ENCODE measurements around the gene BCKDK. TPM values are rescaled to one million over a fixed set of nuclear protein-coding genes. Genes with fewer than 3 reads are reported as not detected.

Gene BCKDK
- total and polyA plus RNA-seq, 2 of the 13 experiments (the other 11 are each of a cell fraction or from before 2014, with no cell fraction given): 24.9 to 42.6 TPM

DNA sequence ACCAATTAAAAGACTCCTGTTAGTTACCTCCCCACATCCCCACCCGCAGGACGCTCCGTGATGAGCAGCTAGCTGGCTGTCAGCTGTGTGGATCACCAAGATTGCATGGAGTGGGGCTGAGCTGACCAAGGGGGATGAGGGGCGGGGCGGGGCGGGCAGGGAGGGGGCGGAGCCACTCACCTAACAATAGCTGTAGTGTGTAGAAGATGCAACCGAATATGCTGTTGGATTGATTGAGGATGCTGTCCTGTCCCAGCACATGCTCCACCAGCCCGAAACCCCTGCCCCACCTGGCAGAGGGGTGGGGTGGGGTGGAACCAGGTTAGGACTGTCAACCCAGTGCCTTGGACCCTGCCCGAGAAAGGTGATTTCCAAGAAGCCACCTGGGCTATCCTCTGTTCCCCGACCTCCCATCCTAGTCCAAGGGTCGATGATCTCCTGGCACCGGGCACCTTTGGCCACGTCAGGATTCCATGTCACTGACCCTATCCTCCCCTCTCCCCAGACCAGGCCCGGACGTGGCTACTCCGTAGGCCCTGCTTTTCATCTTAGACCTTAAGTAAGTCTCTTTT lies 15.0 kb upstream of the BCKDK start (continued):
- TF ChIP-seq, protein P1, sequence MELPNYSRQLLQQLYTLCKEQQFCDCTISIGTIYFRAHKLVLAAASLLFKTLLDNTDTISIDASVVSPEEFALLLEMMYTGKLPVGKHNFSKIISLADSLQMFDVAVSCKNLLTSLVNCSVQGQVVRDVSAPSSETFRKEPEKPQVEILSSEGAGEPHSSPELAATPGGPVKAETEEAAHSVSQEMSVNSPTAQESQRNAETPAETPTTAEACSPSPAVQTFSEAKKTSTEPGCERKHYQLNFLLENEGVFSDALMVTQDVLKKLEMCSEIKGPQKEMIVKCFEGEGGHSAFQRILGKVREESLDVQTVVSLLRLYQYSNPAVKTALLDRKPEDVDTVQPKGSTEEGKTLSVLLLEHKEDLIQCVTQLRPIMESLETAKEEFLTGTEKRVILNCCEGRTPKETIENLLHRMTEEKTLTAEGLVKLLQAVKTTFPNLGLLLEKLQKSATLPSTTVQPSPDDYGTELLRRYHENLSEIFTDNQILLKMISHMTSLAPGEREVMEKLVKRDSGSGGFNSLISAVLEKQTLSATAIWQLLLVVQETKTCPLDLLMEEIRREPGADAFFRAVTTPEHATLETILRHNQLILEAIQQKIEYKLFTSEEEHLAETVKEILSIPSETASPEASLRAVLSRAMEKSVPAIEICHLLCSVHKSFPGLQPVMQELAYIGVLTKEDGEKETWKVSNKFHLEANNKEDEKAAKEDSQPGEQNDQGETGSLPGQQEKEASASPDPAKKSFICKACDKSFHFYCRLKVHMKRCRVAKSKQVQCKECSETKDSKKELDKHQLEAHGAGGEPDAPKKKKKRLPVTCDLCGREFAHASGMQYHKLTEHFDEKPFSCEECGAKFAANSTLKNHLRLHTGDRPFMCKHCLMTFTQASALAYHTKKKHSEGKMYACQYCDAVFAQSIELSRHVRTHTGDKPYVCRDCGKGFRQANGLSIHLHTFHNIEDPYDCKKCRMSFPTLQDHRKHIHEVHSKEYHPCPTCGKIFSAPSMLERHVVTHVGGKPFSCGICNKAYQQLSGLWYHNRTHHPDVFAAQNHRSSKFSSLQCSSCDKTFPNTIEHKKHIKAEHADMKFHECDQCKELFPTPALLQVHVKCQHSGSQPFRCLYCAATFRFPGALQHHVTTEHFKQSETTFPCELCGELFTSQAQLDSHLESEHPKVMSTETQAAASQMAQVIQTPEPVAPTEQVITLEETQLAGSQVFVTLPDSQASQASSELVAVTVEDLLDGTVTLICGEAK (IDR thresholded peaks at IDR 0.05): no peak
- TF ChIP-seq, protein P1 (CRISPR knock-in tag; IDR thresholded peaks at IDR 0.05): 0 out of 2 replicates have a peak, but pooled peaks have one; percentile 13
- TF ChIP-seq, protein P2, sequence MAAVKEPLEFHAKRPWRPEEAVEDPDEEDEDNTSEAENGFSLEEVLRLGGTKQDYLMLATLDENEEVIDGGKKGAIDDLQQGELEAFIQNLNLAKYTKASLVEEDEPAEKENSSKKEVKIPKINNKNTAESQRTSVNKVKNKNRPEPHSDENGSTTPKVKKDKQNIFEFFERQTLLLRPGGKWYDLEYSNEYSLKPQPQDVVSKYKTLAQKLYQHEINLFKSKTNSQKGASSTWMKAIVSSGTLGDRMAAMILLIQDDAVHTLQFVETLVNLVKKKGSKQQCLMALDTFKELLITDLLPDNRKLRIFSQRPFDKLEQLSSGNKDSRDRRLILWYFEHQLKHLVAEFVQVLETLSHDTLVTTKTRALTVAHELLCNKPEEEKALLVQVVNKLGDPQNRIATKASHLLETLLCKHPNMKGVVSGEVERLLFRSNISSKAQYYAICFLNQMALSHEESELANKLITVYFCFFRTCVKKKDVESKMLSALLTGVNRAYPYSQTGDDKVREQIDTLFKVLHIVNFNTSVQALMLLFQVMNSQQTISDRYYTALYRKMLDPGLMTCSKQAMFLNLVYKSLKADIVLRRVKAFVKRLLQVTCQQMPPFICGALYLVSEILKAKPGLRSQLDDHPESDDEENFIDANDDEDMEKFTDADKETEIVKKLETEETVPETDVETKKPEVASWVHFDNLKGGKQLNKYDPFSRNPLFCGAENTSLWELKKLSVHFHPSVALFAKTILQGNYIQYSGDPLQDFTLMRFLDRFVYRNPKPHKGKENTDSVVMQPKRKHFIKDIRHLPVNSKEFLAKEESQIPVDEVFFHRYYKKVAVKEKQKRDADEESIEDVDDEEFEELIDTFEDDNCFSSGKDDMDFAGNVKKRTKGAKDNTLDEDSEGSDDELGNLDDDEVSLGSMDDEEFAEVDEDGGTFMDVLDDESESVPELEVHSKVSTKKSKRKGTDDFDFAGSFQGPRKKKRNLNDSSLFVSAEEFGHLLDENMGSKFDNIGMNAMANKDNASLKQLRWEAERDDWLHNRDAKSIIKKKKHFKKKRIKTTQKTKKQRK (IDR thresholded peaks at IDR 0.05; ENCODE audit: low read length): no peak
- TF ChIP-seq ERF (CRISPR knock-in tag; IDR thresholded peaks at IDR 0.05): 0 out of 2 replicates have a peak, but pooled peaks have one; percentile 30
- TF ChIP-seq PRMT3 (CRISPR knock-in tag; IDR thresholded peaks at IDR 0.05; ENCODE audit: borderline replicate concordance, low read depth): no peak
- no peak for TF ChIP-seq ZNF629 (CRISPR knock-in tag; conservative IDR thresholded peaks at IDR 0.05)
- no peak for TF ChIP-seq U2AF2 (IDR thresholded peaks at IDR 0.05; ENCODE audit: low read depth, low read length)
- TF ChIP-seq ZSCAN21 (CRISPR knock-in tag; IDR thresholded peaks at IDR 0.05; ENCODE audit: borderline replicate concordance): no peak
- TF ChIP-seq, protein P3, sequence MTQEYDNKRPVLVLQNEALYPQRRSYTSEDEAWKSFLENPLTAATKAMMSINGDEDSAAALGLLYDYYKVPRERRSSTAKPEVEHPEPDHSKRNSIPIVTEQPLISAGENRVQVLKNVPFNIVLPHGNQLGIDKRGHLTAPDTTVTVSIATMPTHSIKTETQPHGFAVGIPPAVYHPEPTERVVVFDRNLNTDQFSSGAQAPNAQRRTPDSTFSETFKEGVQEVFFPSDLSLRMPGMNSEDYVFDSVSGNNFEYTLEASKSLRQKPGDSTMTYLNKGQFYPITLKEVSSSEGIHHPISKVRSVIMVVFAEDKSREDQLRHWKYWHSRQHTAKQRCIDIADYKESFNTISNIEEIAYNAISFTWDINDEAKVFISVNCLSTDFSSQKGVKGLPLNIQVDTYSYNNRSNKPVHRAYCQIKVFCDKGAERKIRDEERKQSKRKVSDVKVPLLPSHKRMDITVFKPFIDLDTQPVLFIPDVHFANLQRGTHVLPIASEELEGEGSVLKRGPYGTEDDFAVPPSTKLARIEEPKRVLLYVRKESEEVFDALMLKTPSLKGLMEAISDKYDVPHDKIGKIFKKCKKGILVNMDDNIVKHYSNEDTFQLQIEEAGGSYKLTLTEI (CRISPR knock-in tag; conservative IDR thresholded peaks at IDR 0.05): no peak
- TF ChIP-seq TBX3 (IDR thresholded peaks at IDR 0.05; ENCODE audit: borderline replicate concordance): no peak
- no peak for TF ChIP-seq ZFP37 (CRISPR knock-in tag; IDR thresholded peaks at IDR 0.05; ENCODE audit: borderline replicate concordance)
- TF ChIP-seq ZNF749 (CRISPR knock-in tag; IDR thresholded peaks at IDR 0.05; ENCODE audit: borderline replicate concordance): no peak
